K562 (cell line): ENCODE results near the gene JRKL. TPM values are rescaled to one million over a fixed set of nuclear protein-coding genes. Genes with fewer than 3 reads are reported as not detected.

ENCODE experiments used
- ATAC-seq: fragments of 200-7000 bp; cut with Tn5 transposase; 3 replicates; pipeline ENCODE4 v1.9.1; 2020; ENCODE audit warnings: moderate library complexity
- Bru-seq: library from RNA; stranded (reverse); fragments of 400-500 nt; gene quantifications from one replicate; lab custom pipeline; 2021; lab: Mats Ljungman, UMichigan
- BruChase-seq, 2 experiments: library from RNA; stranded (reverse); fragments of 400-500 nt; gene quantifications; one replicate each; lab custom pipeline; 2021; lab: Mats Ljungman, UMichigan
- BruUV-seq: library from RNA; stranded (reverse); fragments of 400-500 nt; replicated peaks from 2 replicates; lab custom pipeline; 2021; lab: Mats Ljungman, UMichigan
- CTCF ChIA-PET: fragments of 300-600 bp; formaldehyde crosslinking; extraction: SDS; loops from one replicate; lab custom pipeline; 2021; ENCODE audit warnings: low intra/inter-chr PET ratio; lab: Yijun Ruan, JAX
- POLR2A ChIA-PET: fragments of 300-600, 350-650 bp; sonication (Branson Sonifier 250); formaldehyde crosslinking; extraction: SDS; loops from one replicate; lab custom pipeline; 2021; ENCODE audit warnings: antibody characterized with exemption, inconsistent platforms; lab: Yijun Ruan, JAX
- DNase-seq, 4 experiments: peaks; one replicate each; pipeline versions ENCODE4 v3.0.0 to v3.0.0-alpha.2; 2011 to 2018; ENCODE audit warnings: low spot score in 3 of 4, mixed read lengths in 3 of 4; ENCODE audit errors: extremely low read depth in 1 of 4
- FAIRE-seq: peaks from 2 replicates; lab custom pipeline; 2011; peaks lifted over from hg19 to GRCh38; lab: Jason Lieb, UNC
- H2AFZ ChIP-seq: 2 replicates; pipeline ENCODE4 v1.6.0; 2011; ENCODE audit warnings: low read depth, low read length, control low read depth, inconsistent platforms
- H3K27ac ChIP-seq: fragments of 200-600 bp; 3 replicates; pipeline ENCODE4 v1.8.0; 2011; ENCODE audit warnings: low read depth, mild to moderate bottlenecking, control low read depth, inconsistent platforms, low read length, moderate library complexity, mixed read lengths; ENCODE audit errors: extremely low read depth
- H3K27me3 ChIP-seq, 2 experiments: fragments of 300-600 bp in 1 of 2; 2 replicates in 1 of 2; 3 replicates in 1 of 2; pipeline versions ENCODE4 v1.6.0 to v1.8.0; 2011; ENCODE audit warnings: inconsistent platforms in 2 of 2, low read length in 2 of 2, mild to moderate bottlenecking in 1 of 2, mixed read lengths in 1 of 2, moderate library complexity in 1 of 2; ENCODE audit not compliant: control insufficient read depth in 2 of 2, insufficient read depth in 2 of 2
- H3K36me3 ChIP-seq: fragments of 300-600 bp; 3 replicates; pipeline ENCODE4 v1.8.0; 2011; ENCODE audit warnings: mild to moderate bottlenecking, low read length, inconsistent platforms; ENCODE audit not compliant: control insufficient read depth, insufficient read depth
- H3K4me1 ChIP-seq, 2 experiments: fragments of 200-600 bp in 1 of 2; replicated peaks in 1 of 2; 2 replicates in 1 of 2; 3 replicates in 1 of 2; pipeline versions ENCODE4 v1.5.1 to v1.8.0; 2011; ENCODE audit warnings: inconsistent platforms in 2 of 2, low read length in 2 of 2, mild to moderate bottlenecking in 1 of 2, mixed read lengths in 1 of 2, moderate library complexity in 1 of 2; ENCODE audit not compliant: control insufficient read depth in 2 of 2, insufficient read depth in 2 of 2
- H3K4me2 ChIP-seq: 2 replicates; pipeline ENCODE4 v1.6.1; 2011; ENCODE audit warnings: low read length, control low read depth, inconsistent platforms, mixed read lengths; ENCODE audit not compliant: insufficient read depth
- H3K4me3 ChIP-seq: fragments of 200-600 bp; sonication (generic), shearing (Covaris generic); 2 replicates; pipeline ENCODE4 v1.5.1; 2016; ENCODE audit warnings: control low read depth, inconsistent platforms
- H3K79me2 ChIP-seq: fragments of 200-600 bp; 3 replicates; pipeline ENCODE4 v1.8.0; 2011; ENCODE audit warnings: low read length, inconsistent platforms; ENCODE audit not compliant: control insufficient read depth, insufficient read depth
- H3K9ac ChIP-seq, 2 experiments: 2 replicates each; pipeline versions ENCODE4 v1.6.0 to v1.6.1; 2011; ENCODE audit warnings: low read depth in 2 of 2, low read length in 2 of 2, control low read depth in 1 of 2, inconsistent platforms in 1 of 2, mild to moderate bottlenecking in 1 of 2, mixed read lengths in 1 of 2; ENCODE audit not compliant: insufficient read depth in 1 of 2
- H3K9me1 ChIP-seq: one replicate; pipeline ENCODE4 v1.6.0; 2011; ENCODE audit warnings: inconsistent platforms, mild to moderate bottlenecking, low read length, moderate library complexity; ENCODE audit not compliant: control insufficient read depth, insufficient read depth
- H3K9me3 ChIP-seq: replicated peaks from 2 replicates; pipeline ENCODE4 v1.5.1; 2011; ENCODE audit warnings: low read depth, low read length, inconsistent platforms; ENCODE audit not compliant: control insufficient read depth, insufficient read depth
- H4K20me1 ChIP-seq: replicated peaks from 2 replicates; pipeline ENCODE4 v1.6.1; 2011; ENCODE audit warnings: low read length, inconsistent platforms, mixed read lengths; ENCODE audit not compliant: control insufficient read depth, insufficient read depth
- BHLHE40 ChIP-seq: IDR thresholded peaks from 2 replicates; pipeline ENCODE4 v1.6.1; 2011; ENCODE audit warnings: low read length, improper control_type of control experiment
- CBX1 ChIP-seq: sonication (generic); IDR thresholded peaks from 2 replicates; pipeline ENCODE4 v1.6.1; 2016; ENCODE audit warnings: antibody characterized with exemption, low read depth, mild to moderate bottlenecking
- FOXK2 ChIP-seq, 2 experiments: fragments of 450-650 bp; IDR thresholded peaks in 1 of 2; conservative IDR thresholded peaks in 1 of 2; 2 replicates each; pipeline ENCODE4 v1.6.1; 2016; ENCODE audit warnings: low read depth in 2 of 2, mild to moderate bottlenecking in 1 of 2
- MBD2 ChIP-seq: sonication (generic); IDR thresholded peaks from 2 replicates; pipeline ENCODE4 v1.6.1; 2016; ENCODE audit warnings: low read depth, borderline replicate concordance
- RAD51 ChIP-seq: fragments of 450-650 bp; IDR thresholded peaks from 2 replicates; pipeline ENCODE4 v1.7.1; 2016; ENCODE audit warnings: low read depth, mild to moderate bottlenecking, borderline replicate concordance
- RBM25 ChIP-seq: fragments of 200-400 bp; formaldehyde crosslinking; IDR thresholded peaks from 2 replicates; pipeline ENCODE4 v1.6.1; 2018; ENCODE audit warnings: low read length, low read depth, moderate library complexity; ENCODE audit not compliant: severe bottlenecking
- SRSF9 ChIP-seq: fragments of 200-400 bp; formaldehyde crosslinking; IDR thresholded peaks from 2 replicates; pipeline ENCODE4 v1.6.1; 2017; ENCODE audit warnings: low read depth, low read length, borderline replicate concordance
- ZNF699 ChIP-seq: fragments of 250-450 bp; sonication (Bioruptor Pico); IDR thresholded peaks from 2 replicates; pipeline ENCODE4 v1.8.0; 2021; ENCODE audit warnings: mild to moderate bottlenecking, moderate library complexity; ENCODE audit not compliant: insufficient replicate concordance
- WGBS: fragments of 100-300 bp; shearing (Covaris generic); methylation state at CpG from one replicate; pipeline ENCODE4 v1.1.6; 2016; ENCODE audit warnings: low coverage, mixed read lengths; ENCODE audit not compliant: insufficient coverage; ENCODE audit errors: missing lambda C conversion rate; 5-methylcytosine and 5-hydroxymethylcytosine counted together
- in situ Hi-C: fragments of 300-500 bp; cut with MboI; formaldehyde crosslinking; loops from 4 replicates; pipeline ENCODE4 v1.15.0; 2018; ENCODE audit warnings: inconsistent platforms, mixed read lengths
- intact Hi-C: fragments of 100-400 bp; cut with micrococcal nuclease; formaldehyde crosslinking; loops from 2 replicates; pipeline ENCODE4 v1.14.2; 2022
- long read RNA-seq, 3 experiments: library from polyadenylated mRNA in 2 of 3; library from RNA in 1 of 3; unstranded in 2 of 3; stranded (forward) in 1 of 3; transcript quantifications; one replicate each; pipeline ENCODE4 v2.0.0, GENCODE V29; 2019 to 2022
- polyA minus RNA-seq, 3 experiments: library from RNA; depleted of rRNA, polyadenylated mRNA; stranded (reverse); fragments of >200 nt; gene quantifications; 2 replicates each; pipeline ENCODE4 v1.2.3, GENCODE V29; 2011
- polyA plus RNA-seq, 8 experiments: library from polyadenylated mRNA; depleted of rRNA in 4 of 8; stranded (reverse) in 5 of 8; unstranded in 3 of 8; fragments of >200 nt; fragmentation: Nextera tagmentation in 2 of 8; fragmentation: Illumina TruSeq in 1 of 8; extraction: Ambion mirVana in 2 of 8; extraction: Trizol in 1 of 8; gene quantifications; 2 replicates each; pipeline versions ENCODE4 v1.2.1 to v1.2.3, GENCODE V29; 2011 to 2014; ENCODE audit warnings: inconsistent platforms in 1 of 8, missing spikeins in 1 of 8
- total RNA-seq, 7 experiments: library from RNA; depleted of rRNA in 6 of 7; stranded (reverse); fragments of >200 nt in 6 of 7; fragmentation: Illumina TruSeq in 2 of 7; extraction: Trizol in 2 of 7; gene quantifications; 2 replicates each; pipeline versions ENCODE4 v1.2.1 to v1.2.3, GENCODE V29; 2011 to 2021; ENCODE audit warnings: low replicate concordance in 1 of 7
- TF ChIP-seq, protein P1 (sequence below): fragments of 450-650 bp; IDR thresholded peaks from 2 replicates; pipeline ENCODE4 v1.6.1; 2018; ENCODE audit not compliant: partially characterized antibody
- TF ChIP-seq, protein P2 (sequence below): sonication (generic); formaldehyde crosslinking; IDR thresholded peaks from 2 replicates; pipeline ENCODE4 v1.8.0; 2022; ENCODE audit warnings: missing genetic modification reagents, mild to moderate bottlenecking, moderate library complexity, borderline replicate concordance

Gene JRKL
- total RNA-seq (2011; cell fraction: chromatin; rRNA removed; ENCODE audit: low replicate concordance) = 5.3 and 22.1 TPM in 2 replicates
- total RNA-seq (2011; cell fraction: nucleolus; rRNA removed) = 3.8 and 4.7 TPM in 2 replicates
- total RNA-seq (2011; cell fraction: nucleoplasm; rRNA removed) = 9.4 and 9.8 TPM in 2 replicates
- total RNA-seq (2014; rRNA removed) = 4.3 and 4.5 TPM in 2 replicates
- 10.4 and 11.5 TPM in 2 replicates for total RNA-seq (2014; rRNA removed; fragmentation: Illumina TruSeq; extraction: Trizol)
- total RNA-seq (2015; rRNA removed; fragmentation: Illumina TruSeq; extraction: Trizol) = 6.9 and 8.5 TPM in 2 replicates
- total RNA-seq (2021) = 7.7 and 8.0 TPM in 2 replicates
- 10.5 and 14.8 TPM in 2 replicates for polyA plus RNA-seq (2011; rRNA removed)
- polyA plus RNA-seq (2011; cell fraction: cytosol; rRNA removed) = 1.3 and 4.6 TPM in 2 replicates
- 6.8 and 9.3 TPM in 2 replicates for polyA plus RNA-seq (2011; cell fraction: nucleus; rRNA removed)
- polyA plus RNA-seq (2012) = 8.1 and 9.0 TPM in 2 replicates
- 10.5 and 11.8 TPM in 2 replicates for polyA plus RNA-seq (2014; fragmentation: Illumina TruSeq; extraction: Trizol)
- 1 to 10 TPM; 4.8 to 6.8 TPM for polyA plus RNA-seq (2014; fragmentation: Nextera tagmentation; extraction: Ambion mirVana)
- 10.0 and 11.0 TPM in 2 replicates for polyA plus RNA-seq (2014; rRNA removed)
- polyA minus RNA-seq (2011; rRNA and poly(A)+ RNA removed) = 9.9 and 14.1 TPM in 2 replicates
- 2.6 and 3.9 TPM in 2 replicates for polyA minus RNA-seq (2011; cell fraction: cytosol; rRNA and poly(A)+ RNA removed)
- 4.4 and 11.4 TPM in 2 replicates for polyA minus RNA-seq (2011; cell fraction: nucleus; rRNA and poly(A)+ RNA removed)
- Bru-seq, nascent RNA = percentile 95 among the genes with signal in this experiment
- percentile 87 among the genes with signal in this experiment for BruChase-seq, experiment 1, labeled RNA remaining after a 2-hour chase
- BruChase-seq, experiment 2, labeled RNA remaining after a 6-hour chase = percentile 90 among the genes with signal in this experiment
- long read RNA-seq, experiment 1, transcript JRKL-201 (2 exons, 2,855 nt) = major isoform, 11 of 39 reads
- long read RNA-seq, experiment 1, partial matches to known transcripts = 0 of 39 reads
- long read RNA-seq, experiment 1, other reads (novel, unspliced or antisense) = 28 of 39 reads
- long read RNA-seq, experiment 2, partial matches to known transcripts = 0 of 4 reads
- long read RNA-seq, experiment 2, other reads (novel, unspliced or antisense) = 3 of 4 reads
- long read RNA-seq, experiment 3, partial matches to known transcripts = 0 of 4 reads
- long read RNA-seq, experiment 3, other reads (novel, unspliced or antisense) = 3 of 4 reads

DNA sequence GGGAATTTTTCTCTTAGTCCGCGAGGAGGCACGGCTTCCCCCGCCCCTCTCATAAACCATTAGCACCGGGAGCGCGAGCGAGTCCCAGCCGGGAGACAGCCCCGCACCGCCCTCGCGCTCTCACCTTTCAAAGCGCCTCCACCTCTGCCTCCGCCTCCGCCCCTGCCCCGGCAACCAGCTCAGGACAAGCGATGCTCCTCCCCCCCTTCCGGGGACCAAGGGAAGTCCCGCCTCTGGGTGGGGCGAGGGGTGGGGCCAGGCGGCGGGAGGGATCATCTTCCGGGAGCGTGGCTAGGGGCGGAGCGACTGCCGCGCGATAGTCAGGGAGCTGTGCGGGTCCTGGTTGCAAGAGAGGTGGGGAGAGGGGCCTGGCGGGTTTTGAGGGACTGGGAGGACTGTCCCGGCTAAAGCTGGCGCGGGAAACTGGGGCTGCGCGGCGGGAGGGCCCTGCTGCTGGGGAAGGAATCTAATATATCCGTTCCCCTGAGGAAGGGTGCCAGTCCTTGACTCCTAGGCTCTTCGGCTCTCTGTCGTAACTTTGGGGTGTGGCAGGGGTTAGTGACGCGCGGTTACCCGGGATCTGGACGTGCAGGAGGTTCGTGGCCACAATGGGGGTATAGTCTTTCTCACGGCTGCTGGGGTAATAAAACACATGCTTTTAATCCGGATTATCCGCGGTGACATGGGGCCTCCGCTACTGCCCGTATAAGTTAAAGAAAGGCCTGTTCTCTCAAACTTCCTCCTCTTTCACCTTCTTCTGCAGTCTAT is at the start of gene JRKL, which contains the start of gene CCDC82:
Gene JRKL, plus strand, starts transcription at position 294 of the 768 bp plus-strand sequence. CDS start 637 bp downstream, outside the sequence.
Gene CCDC82, minus strand, starts transcription at position 193 of the 768 bp plus-strand sequence. CDS start 5,165 bp downstream, outside the sequence.
- BruUV-seq = no TSS peak
- no peaks in the 10 kb centered on the region for H3K27me3 ChIP-seq
- ATAC-seq (peak; percentile 97), FAIRE-seq (peak; percentile 87), DNase-seq (peak; percentile 97 to 98 (median 98))
- H2AFZ ChIP-seq = peak within 1 kb of the TSS; percentile 94
- H3K36me3 ChIP-seq = peaks cover 9% of the 10 kb centered on the region; the same call in 2 of the 3 replicates
- WGBS = under 1% methylated on average over 39 of the region's 53 CpGs
- ChIA-PET POLR2A (interaction anchor here (0.6 to 1.5 kb wide), 8 partner anchors 10 to 1964 kb away, joined by 3 to 5 read pairs (median 4); partner anchors contain the start of gene CEP57), CTCF (no interaction called here)
- peak within 1 kb of the TSS; percentile 87 for H3K27ac ChIP-seq
- no peaks in the 10 kb centered on the region for H4K20me1 ChIP-seq
- peaks cover 47% of the 10 kb centered on the region for H3K79me2 ChIP-seq
- H3K4me1 ChIP-seq = peaks cover 0 to 4% of the 10 kb centered on the region in 2 experiments; a peak in 1 of 5 replicates
- H3K4me3 ChIP-seq = peak within 1 kb of the TSS; percentile 67
- H3K4me2 ChIP-seq = peak within 1 kb of the TSS; percentile 90
- intact Hi-C loops (loop anchor here (5.0 kb wide), 1 partner anchor 148 kb away; no protein-coding TSS in a partner anchor), in situ Hi-C loops (loop anchor here (5.0 kb wide), 1 partner anchor 43 kb away; no protein-coding TSS in a partner anchor)
- peaks cover 10% of the 10 kb centered on the region; the same call in 1 of the 2 replicates for H3K9me3 ChIP-seq
- H3K9me1 ChIP-seq = no peaks in the 10 kb centered on the region
- H3K9ac ChIP-seq = peak within 1 kb of the TSS; percentile 61 to 89
- TF ChIP-seq, protein P1, sequence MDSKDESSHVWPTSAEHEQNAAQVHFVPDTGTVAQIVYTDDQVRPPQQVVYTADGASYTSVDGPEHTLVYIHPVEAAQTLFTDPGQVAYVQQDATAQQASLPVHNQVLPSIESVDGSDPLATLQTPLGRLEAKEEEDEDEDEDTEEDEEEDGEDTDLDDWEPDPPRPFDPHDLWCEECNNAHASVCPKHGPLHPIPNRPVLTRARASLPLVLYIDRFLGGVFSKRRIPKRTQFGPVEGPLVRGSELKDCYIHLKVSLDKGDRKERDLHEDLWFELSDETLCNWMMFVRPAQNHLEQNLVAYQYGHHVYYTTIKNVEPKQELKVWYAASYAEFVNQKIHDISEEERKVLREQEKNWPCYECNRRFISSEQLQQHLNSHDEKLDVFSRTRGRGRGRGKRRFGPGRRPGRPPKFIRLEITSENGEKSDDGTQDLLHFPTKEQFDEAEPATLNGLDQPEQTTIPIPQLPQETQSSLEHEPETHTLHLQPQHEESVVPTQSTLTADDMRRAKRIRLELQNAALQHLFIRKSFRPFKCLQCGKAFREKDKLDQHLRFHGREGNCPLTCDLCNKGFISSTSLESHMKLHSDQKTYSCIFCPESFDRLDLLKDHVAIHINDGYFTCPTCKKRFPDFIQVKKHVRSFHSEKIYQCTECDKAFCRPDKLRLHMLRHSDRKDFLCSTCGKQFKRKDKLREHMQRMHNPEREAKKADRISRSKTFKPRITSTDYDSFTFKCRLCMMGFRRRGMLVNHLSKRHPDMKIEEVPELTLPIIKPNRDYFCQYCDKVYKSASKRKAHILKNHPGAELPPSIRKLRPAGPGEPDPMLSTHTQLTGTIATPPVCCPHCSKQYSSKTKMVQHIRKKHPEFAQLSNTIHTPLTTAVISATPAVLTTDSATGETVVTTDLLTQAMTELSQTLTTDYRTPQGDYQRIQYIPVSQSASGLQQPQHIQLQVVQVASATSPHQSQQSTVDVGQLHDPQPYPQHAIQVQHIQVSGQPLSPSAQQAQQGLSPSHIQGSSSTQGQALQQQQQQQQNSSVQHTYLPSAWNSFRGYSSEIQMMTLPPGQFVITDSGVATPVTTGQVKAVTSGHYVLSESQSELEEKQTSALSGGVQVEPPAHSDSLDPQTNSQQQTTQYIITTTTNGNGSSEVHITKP = peak; percentile 59
- TF ChIP-seq BHLHE40 (peak; percentile 24; the same call in 1 of the 2 replicates), RBM25 (no peak), ZNF699 (CRISPR knock-in tag) (no peak), MBD2 (0 out of 2 replicates have a peak, but pooled peaks have one; percentile 46), CBX1 (0 out of 2 replicates have a peak, but pooled peaks have one; percentile 61), FOXK2 (conservative IDR thresholded peaks at IDR 0.05 in 1 of 2, IDR thresholded peaks at IDR 0.05 in 1 of 2; ENCODE audit: low read depth in 2 of 2) (peak in 1 of 2 experiments; percentile 8; a peak in 2 of 4 replicates), SRSF9 (no peak), RAD51 (no peak)
- TF ChIP-seq, protein P2, sequence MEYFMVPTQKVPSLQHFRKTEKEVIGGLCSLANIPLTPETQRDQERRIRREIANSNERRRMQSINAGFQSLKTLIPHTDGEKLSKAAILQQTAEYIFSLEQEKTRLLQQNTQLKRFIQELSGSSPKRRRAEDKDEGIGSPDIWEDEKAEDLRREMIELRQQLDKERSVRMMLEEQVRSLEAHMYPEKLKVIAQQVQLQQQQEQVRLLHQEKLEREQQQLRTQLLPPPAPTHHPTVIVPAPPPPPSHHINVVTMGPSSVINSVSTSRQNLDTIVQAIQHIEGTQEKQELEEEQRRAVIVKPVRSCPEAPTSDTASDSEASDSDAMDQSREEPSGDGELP (CRISPR knock-in tag) = peak; percentile 86; the same call in 1 of the 2 replicates
